WTC11 (cell line): ENCODE results near the gene LASP1. TPM values are rescaled to one million over a fixed set of nuclear protein-coding genes. Genes with fewer than 3 reads are reported as not detected.

Experiments used
- ATAC-seq: fragments of 200-7000 bp; cut with Tn5 transposase; 2 replicates; pipeline ENCODE4 v1.10.0; 2021; ENCODE audit warnings: mild to moderate bottlenecking, moderate library complexity
- CTCF ChIA-PET: fragments of 300-600 bp; sonication (Branson Sonifier 250); formaldehyde crosslinking; loops from one replicate; lab custom pipeline; 2021; ENCODE audit warnings: antibody characterized with exemption; lab: Charles Lee
- POLR2A ChIA-PET: fragments of 350-600 bp; sonication (Branson Sonifier 250); formaldehyde crosslinking; loops from one replicate; lab custom pipeline; 2021; ENCODE audit warnings: antibody characterized with exemption; lab: Charles Lee
- DNase-seq: peaks from one replicate; pipeline ENCODE4 v3.0.0; 2021; ENCODE audit warnings: low spot score
- H3K27ac Mint-ChIP-seq: 2 replicates; pipeline ENCODE4 v1.8.0; 2021; ENCODE audit warnings: mixed read lengths
- H3K27me3 Mint-ChIP-seq: 2 replicates; pipeline ENCODE4 v1.8.0; 2021; ENCODE audit warnings: low read depth, mild to moderate bottlenecking, moderate library complexity, mixed read lengths
- H3K36me3 Mint-ChIP-seq: 2 replicates; pipeline ENCODE4 v1.8.0; 2021; ENCODE audit warnings: mixed read lengths
- H3K4me1 Mint-ChIP-seq: 2 replicates; pipeline ENCODE4 v1.8.0; 2022; ENCODE audit warnings: mixed read lengths
- H3K4me3 Mint-ChIP-seq: 2 replicates; pipeline ENCODE4 v1.8.0; 2021; ENCODE audit warnings: mild to moderate bottlenecking, moderate library complexity, mixed read lengths
- H3K9me3 Mint-ChIP-seq: 2 replicates; pipeline ENCODE4 v1.8.0; 2021; ENCODE audit warnings: mixed read lengths
- CREB1 ChIP-seq: sonication (generic); formaldehyde crosslinking; IDR thresholded peaks from 2 replicates; pipeline ENCODE4 v1.8.0; 2023; ENCODE audit warnings: mild to moderate bottlenecking, missing genetic modification reagents
- EMX1 ChIP-seq: fragments of 250-450 bp; sonication (Bioruptor Pico); IDR thresholded peaks from 2 replicates; pipeline ENCODE4 v1.8.0; 2021; ENCODE audit warnings: mild to moderate bottlenecking
- FOXJ3 ChIP-seq: sonication (generic); formaldehyde crosslinking; IDR thresholded peaks from 2 replicates; pipeline ENCODE4 v1.9.0; 2021; ENCODE audit warnings: missing genetic modification reagents, mild to moderate bottlenecking, borderline replicate concordance
- IRF2 ChIP-seq: sonication (generic); formaldehyde crosslinking; IDR thresholded peaks from 2 replicates; pipeline ENCODE4 v1.8.0; 2022; ENCODE audit warnings: low read depth, missing genetic modification reagents, borderline replicate concordance
- JUN ChIP-seq: sonication (generic); formaldehyde crosslinking; IDR thresholded peaks from 2 replicates; pipeline ENCODE4 v1.8.0; 2023; ENCODE audit warnings: mild to moderate bottlenecking, missing genetic modification reagents
- KAT7 ChIP-seq: sonication (generic); formaldehyde crosslinking; IDR thresholded peaks from 2 replicates; pipeline ENCODE4 v1.8.1; 2023; ENCODE audit warnings: missing genetic modification reagents, mild to moderate bottlenecking, borderline replicate concordance
- MXD4 ChIP-seq: fragments of 250-450 bp; sonication (Bioruptor Pico); IDR thresholded peaks from 2 replicates; pipeline ENCODE4 v1.8.0; 2021; ENCODE audit warnings: mild to moderate bottlenecking, moderate library complexity, borderline replicate concordance
- NFATC4 ChIP-seq: fragments of 250-450 bp; sonication (Bioruptor Pico); IDR thresholded peaks from 2 replicates; pipeline ENCODE4 v1.9.0; 2021; ENCODE audit warnings: mild to moderate bottlenecking
- NFYB ChIP-seq: sonication (generic); formaldehyde crosslinking; conservative IDR thresholded peaks from 2 replicates; pipeline ENCODE4 v1.8.0; 2022; ENCODE audit warnings: low read depth, missing genetic modification reagents
- NR3C1 ChIP-seq: sonication (generic); formaldehyde crosslinking; conservative IDR thresholded peaks from 2 replicates; pipeline ENCODE4 v1.8.1; 2023; ENCODE audit warnings: low read depth, mild to moderate bottlenecking, missing genetic modification reagents
- SP1 ChIP-seq: sonication (generic); formaldehyde crosslinking; conservative IDR thresholded peaks from 2 replicates; pipeline ENCODE4 v1.8.1; 2022; ENCODE audit warnings: missing genetic modification reagents
- ZNF121 ChIP-seq: sonication (generic); formaldehyde crosslinking; IDR thresholded peaks from 2 replicates; pipeline ENCODE4 v1.8.0; 2023; ENCODE audit warnings: missing genetic modification reagents
- ZNF219 ChIP-seq: sonication (generic); formaldehyde crosslinking; IDR thresholded peaks from 2 replicates; pipeline ENCODE4 v1.8.0; 2023; ENCODE audit warnings: missing genetic modification reagents, mild to moderate bottlenecking, borderline replicate concordance
- ZNF232 ChIP-seq: sonication (generic); formaldehyde crosslinking; IDR thresholded peaks from 2 replicates; pipeline ENCODE4 v1.8.0; 2022; ENCODE audit warnings: mild to moderate bottlenecking, missing genetic modification reagents
- ZNF281 ChIP-seq: sonication (generic); formaldehyde crosslinking; IDR thresholded peaks from 2 replicates; pipeline ENCODE4 v1.8.0; 2023; ENCODE audit warnings: mild to moderate bottlenecking, missing genetic modification reagents
- ZNF512 ChIP-seq: sonication (generic); formaldehyde crosslinking; IDR thresholded peaks from 2 replicates; pipeline ENCODE4 v1.8.1; 2022; ENCODE audit warnings: missing genetic modification reagents, borderline replicate concordance
- ZNF671 ChIP-seq: fragments of 250-450 bp; sonication (Bioruptor Pico); IDR thresholded peaks from 2 replicates; pipeline ENCODE4 v1.8.0; 2021; ENCODE audit warnings: mild to moderate bottlenecking
- total RNA-seq: library from RNA; stranded (reverse); gene quantifications from 3 replicates; pipeline ENCODE4 v1.2.3, GENCODE V29; 2021
- TF ChIP-seq, protein P1 (sequence below): sonication (generic); formaldehyde crosslinking; IDR thresholded peaks from 2 replicates; pipeline ENCODE4 v1.8.1; 2022; ENCODE audit warnings: low read depth, missing genetic modification reagents, borderline replicate concordance
- TF ChIP-seq, protein P2 (sequence below): sonication (generic); formaldehyde crosslinking; IDR thresholded peaks from 2 replicates; pipeline ENCODE4 v1.8.0; 2022; ENCODE audit warnings: mild to moderate bottlenecking, missing genetic modification reagents
- TF ChIP-seq, protein P3 (sequence below): sonication (generic); formaldehyde crosslinking; IDR thresholded peaks from 2 replicates; pipeline ENCODE4 v1.8.1; 2022; ENCODE audit warnings: low read depth, mild to moderate bottlenecking, moderate library complexity, missing genetic modification reagents, borderline replicate concordance
- TF ChIP-seq, protein P4 (sequence below): sonication (generic); formaldehyde crosslinking; IDR thresholded peaks from 2 replicates; pipeline ENCODE4 v1.8.0; 2022; ENCODE audit warnings: mild to moderate bottlenecking, missing genetic modification reagents

LASP1 gene
- total RNA-seq, 1 experiment from 2014 or later, result 139 TPM

GRCh38 chr17:38892083-38892482, 22.2 kb downstream of the LASP1 start (continued):
- TF ChIP-seq ZNF512 (CRISPR knock-in tag), result no peak

- DNase-seq (no peak), ATAC-seq (no peak)
- Mint-ChIP-seq H3K4me3 (no peak overlapping the region), H3K4me1 (peaks cover 23% of the 10 kb centered on the region), H3K27me3 (no peaks in the 10 kb centered on the region), H3K9me3 (no peaks in the 10 kb centered on the region), H3K36me3 (peaks cover 12% of the 10 kb centered on the region; the same call in 1 of the 2 replicates), H3K27ac (no peak overlapping the region)
- no peak for TF ChIP-seq IRF2
- no peak for TF ChIP-seq EMX1 (CRISPR knock-in tag)
- no peak for TF ChIP-seq ZNF219 (CRISPR knock-in tag)
- TF ChIP-seq NFYB, result no peak
- no peak for TF ChIP-seq ZNF121 (CRISPR knock-in tag)
- TF ChIP-seq KAT7 (CRISPR knock-in tag), result no peak
- TF ChIP-seq, protein P1, sequence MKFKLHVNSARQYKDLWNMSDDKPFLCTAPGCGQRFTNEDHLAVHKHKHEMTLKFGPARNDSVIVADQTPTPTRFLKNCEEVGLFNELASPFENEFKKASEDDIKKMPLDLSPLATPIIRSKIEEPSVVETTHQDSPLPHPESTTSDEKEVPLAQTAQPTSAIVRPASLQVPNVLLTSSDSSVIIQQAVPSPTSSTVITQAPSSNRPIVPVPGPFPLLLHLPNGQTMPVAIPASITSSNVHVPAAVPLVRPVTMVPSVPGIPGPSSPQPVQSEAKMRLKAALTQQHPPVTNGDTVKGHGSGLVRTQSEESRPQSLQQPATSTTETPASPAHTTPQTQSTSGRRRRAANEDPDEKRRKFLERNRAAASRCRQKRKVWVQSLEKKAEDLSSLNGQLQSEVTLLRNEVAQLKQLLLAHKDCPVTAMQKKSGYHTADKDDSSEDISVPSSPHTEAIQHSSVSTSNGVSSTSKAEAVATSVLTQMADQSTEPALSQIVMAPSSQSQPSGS (CRISPR knock-in tag), result no peak
- TF ChIP-seq ZNF281 (CRISPR knock-in tag), result no peak
- TF ChIP-seq, protein P2, sequence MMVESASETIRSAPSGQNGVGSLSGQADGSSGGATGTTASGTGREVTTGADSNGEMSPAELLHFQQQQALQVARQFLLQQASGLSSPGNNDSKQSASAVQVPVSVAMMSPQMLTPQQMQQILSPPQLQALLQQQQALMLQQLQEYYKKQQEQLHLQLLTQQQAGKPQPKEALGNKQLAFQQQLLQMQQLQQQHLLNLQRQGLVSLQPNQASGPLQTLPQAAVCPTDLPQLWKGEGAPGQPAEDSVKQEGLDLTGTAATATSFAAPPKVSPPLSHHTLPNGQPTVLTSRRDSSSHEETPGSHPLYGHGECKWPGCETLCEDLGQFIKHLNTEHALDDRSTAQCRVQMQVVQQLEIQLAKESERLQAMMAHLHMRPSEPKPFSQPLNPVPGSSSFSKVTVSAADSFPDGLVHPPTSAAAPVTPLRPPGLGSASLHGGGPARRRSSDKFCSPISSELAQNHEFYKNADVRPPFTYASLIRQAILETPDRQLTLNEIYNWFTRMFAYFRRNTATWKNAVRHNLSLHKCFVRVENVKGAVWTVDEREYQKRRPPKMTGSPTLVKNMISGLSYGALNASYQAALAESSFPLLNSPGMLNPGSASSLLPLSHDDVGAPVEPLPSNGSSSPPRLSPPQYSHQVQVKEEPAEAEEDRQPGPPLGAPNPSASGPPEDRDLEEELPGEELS (CRISPR knock-in tag), result no peak
- no peak for TF ChIP-seq ZNF232 (CRISPR knock-in tag)
- TF ChIP-seq, protein P3, sequence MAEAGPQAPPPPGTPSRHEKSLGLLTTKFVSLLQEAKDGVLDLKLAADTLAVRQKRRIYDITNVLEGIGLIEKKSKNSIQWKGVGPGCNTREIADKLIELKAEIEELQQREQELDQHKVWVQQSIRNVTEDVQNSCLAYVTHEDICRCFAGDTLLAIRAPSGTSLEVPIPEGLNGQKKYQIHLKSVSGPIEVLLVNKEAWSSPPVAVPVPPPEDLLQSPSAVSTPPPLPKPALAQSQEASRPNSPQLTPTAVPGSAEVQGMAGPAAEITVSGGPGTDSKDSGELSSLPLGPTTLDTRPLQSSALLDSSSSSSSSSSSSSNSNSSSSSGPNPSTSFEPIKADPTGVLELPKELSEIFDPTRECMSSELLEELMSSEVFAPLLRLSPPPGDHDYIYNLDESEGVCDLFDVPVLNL (CRISPR knock-in tag), result no peak
- no peak for TF ChIP-seq NFATC4 (CRISPR knock-in tag)
- TF ChIP-seq, protein P4, sequence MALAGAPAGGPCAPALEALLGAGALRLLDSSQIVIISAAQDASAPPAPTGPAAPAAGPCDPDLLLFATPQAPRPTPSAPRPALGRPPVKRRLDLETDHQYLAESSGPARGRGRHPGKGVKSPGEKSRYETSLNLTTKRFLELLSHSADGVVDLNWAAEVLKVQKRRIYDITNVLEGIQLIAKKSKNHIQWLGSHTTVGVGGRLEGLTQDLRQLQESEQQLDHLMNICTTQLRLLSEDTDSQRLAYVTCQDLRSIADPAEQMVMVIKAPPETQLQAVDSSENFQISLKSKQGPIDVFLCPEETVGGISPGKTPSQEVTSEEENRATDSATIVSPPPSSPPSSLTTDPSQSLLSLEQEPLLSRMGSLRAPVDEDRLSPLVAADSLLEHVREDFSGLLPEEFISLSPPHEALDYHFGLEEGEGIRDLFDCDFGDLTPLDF, result no peak
- no peak for TF ChIP-seq FOXJ3
- TF ChIP-seq CREB1 (CRISPR knock-in tag), result no peak
- no peak for TF ChIP-seq JUN (CRISPR knock-in tag)
- no peak for TF ChIP-seq ZNF671 (CRISPR knock-in tag)
- TF ChIP-seq SP1 (CRISPR knock-in tag), result no peak
- TF ChIP-seq NR3C1 (CRISPR knock-in tag), result no peak
- TF ChIP-seq MXD4 (CRISPR knock-in tag), result no peak
- CTCF ChIA-PET, result interaction anchor here (1.0 kb wide), 1 partner anchor 21 kb away, joined by 3 read pairs; no protein-coding TSS in a partner anchor
- POLR2A ChIA-PET, result no interaction called here
Observed at GRCh38 chr17:38892620-38893019, 22.8 kb downstream of the LASP1 start.
